Measurements from ENCODE around the gene LACTB. TPM values are rescaled to one million over a fixed set of nuclear protein-coding genes. Genes with fewer than 3 reads are reported as not detected.

LACTB gene
- total RNA-seq: 14.5 and 22.9 TPM in 2 replicates

GRCh38 chr15:63121382-63122001, at the start of gene LACTB:
Gene LACTB (plus strand): TSS chr15:63121861. CDS start chr15:63121872, 11 bp downstream.

GRCh38 chr15:63157118-63157843, 35.6 kb downstream of the LACTB start, which contains the start of gene RPS27L:
Gene RPS27L (minus strand): TSS chr15:63157477. CDS start chr15:63157405, 72 bp downstream.

GRCh38 chr15:63188926-63189871, 67.5 kb downstream of the LACTB start, which contains the start of gene RAB8B:
Gene RAB8B (plus strand): TSS chr15:63189606. CDS start chr15:63189625, 19 bp downstream.

Other genes starting within 250 kb of the LACTB start
- 134 and 424 TPM in 2 replicates for gene TPM1, start 79.1 kb upstream of the LACTB start, total RNA-seq
- gene RPS27L, start 35.6 kb downstream of the LACTB start, total RNA-seq: 86.5 and 236 TPM in 2 replicates
- gene RAB8B, start 67.7 kb downstream of the LACTB start, total RNA-seq: 39.0 and 44.0 TPM in 2 replicates
- gene APH1B, start 155.7 kb downstream of the LACTB start, total RNA-seq: 11.8 and 24.6 TPM in 2 replicates